Left ventricle myocardium inferior (tissue), 1 donor: Measurements from ENCODE around the gene RBMS3. TPM values are rescaled to one million over a fixed set of nuclear protein-coding genes. Genes with fewer than 3 reads are reported as not detected.

Source experiments
- DNase-seq: peaks from one replicate; pipeline ENCODE4 v3.0.0-alpha.2; 2020
- H3K27ac ChIP-seq: fragments of 200-600 bp; replicated peaks from 2 replicates; pipeline ENCODE4 v1.8.0; 2021
- H3K27me3 ChIP-seq: fragments of 200-600 bp; 2 replicates; pipeline ENCODE4 v1.8.0; 2021; ENCODE audit warnings: low read depth
- H3K36me3 ChIP-seq: fragments of 200-600 bp; 2 replicates; pipeline ENCODE4 v1.8.0; 2021
- H3K4me1 ChIP-seq: fragments of 200-600 bp; 2 replicates; pipeline ENCODE4 v1.8.0; 2021
- H3K4me3 ChIP-seq: fragments of 200-600 bp; 2 replicates; pipeline ENCODE4 v1.8.0; 2021; ENCODE audit warnings: mild to moderate bottlenecking, moderate library complexity
- H3K9me3 ChIP-seq: fragments of 200-600 bp; replicated peaks from 2 replicates; pipeline ENCODE4 v1.8.0; 2021
- intact Hi-C: fragments of 100-400 bp; cut with micrococcal nuclease; formaldehyde crosslinking; loops from one replicate; pipeline ENCODE4 v1.11.0; 2022
- total RNA-seq: library from RNA; stranded (reverse); fragmentation: NEBNext Ultra II Directional; extraction: Animal tissue kit (Norgen Biotek cat#: 25700); gene quantifications from one replicate; pipeline ENCODE4 v1.2.1, GENCODE V29; 2021
- TF ChIP-seq, protein P1 (sequence below): fragments of 200-600 bp; IDR thresholded peaks from 2 replicates; pipeline ENCODE4 v1.8.0; 2021; ENCODE audit warnings: antibody characterized with exemption, mild to moderate bottlenecking, borderline replicate concordance
- donor health status: DM: no; HTN: yes; CAD: no; lungs with severe emphysema.

RBMS3 gene
- total RNA-seq, 1 donor from 2014 or later = 25.3 TPM

DNA sequence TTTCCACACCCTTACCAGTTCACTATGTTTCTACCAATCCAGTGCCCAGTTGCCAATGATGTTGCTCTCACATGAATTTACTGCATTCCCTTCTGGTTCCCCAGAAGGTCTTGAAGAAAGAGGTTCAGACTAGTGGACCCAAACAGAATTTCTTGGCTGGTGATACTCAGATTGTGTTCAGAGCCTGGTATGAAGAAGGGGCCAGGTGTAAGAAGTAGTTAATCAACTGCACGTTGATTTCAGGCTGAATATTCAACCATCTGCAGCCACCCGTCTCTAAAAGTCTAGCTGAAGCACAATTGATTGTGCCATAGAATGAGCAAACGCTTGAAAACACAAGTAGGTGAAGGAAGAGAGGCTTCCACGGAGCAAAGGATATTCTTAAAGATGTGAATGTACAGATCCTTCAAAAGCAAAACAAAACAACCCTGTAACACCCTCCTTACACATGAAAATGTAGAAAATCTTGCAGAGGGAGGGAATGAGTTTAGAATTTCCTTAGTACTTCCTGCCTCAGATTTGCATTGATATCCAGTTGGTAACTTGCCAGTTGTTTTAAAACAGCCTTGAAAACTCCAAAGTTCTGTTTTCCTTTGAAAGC lies 4.7 kb downstream of the RBMS3 start:
- H3K27ac ChIP-seq = peak overlapping the region; percentile 80
- TF ChIP-seq, protein P1, sequence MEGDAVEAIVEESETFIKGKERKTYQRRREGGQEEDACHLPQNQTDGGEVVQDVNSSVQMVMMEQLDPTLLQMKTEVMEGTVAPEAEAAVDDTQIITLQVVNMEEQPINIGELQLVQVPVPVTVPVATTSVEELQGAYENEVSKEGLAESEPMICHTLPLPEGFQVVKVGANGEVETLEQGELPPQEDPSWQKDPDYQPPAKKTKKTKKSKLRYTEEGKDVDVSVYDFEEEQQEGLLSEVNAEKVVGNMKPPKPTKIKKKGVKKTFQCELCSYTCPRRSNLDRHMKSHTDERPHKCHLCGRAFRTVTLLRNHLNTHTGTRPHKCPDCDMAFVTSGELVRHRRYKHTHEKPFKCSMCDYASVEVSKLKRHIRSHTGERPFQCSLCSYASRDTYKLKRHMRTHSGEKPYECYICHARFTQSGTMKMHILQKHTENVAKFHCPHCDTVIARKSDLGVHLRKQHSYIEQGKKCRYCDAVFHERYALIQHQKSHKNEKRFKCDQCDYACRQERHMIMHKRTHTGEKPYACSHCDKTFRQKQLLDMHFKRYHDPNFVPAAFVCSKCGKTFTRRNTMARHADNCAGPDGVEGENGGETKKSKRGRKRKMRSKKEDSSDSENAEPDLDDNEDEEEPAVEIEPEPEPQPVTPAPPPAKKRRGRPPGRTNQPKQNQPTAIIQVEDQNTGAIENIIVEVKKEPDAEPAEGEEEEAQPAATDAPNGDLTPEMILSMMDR = no peak

DNA sequence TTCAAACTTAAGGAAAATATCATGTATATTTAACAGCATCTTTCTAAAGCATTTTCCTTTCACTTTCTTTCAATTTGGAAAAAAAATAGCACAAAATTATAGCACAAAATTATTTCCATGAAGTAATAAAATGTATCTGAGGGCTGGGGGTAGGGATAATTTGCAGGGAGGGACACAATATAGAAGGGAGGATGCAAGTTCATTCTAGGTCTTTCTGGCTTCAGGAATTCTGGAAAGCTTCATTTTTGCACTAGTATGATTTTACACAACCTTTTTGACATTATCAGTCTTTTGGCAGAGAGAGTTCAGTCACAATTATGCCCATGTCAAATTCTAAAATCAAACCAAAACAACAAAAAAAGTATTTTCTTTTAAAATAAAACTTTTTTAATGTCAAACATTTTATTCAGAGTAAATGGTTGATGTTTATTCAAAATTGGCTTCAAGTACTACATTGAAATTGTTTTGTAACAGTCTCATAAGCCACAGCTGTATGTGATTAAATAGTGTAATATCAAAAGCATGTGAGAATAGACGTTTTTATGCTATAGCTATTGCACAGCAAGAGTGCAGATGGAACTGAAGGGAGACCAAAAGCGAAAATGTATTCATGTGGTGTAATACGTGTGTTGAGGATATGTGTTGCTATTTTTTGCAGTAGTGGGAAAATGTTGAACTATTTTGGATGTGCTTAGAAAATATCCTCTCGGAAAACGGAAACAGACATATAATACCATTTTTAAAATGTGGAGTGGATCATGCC lies 5.8 kb downstream of the RBMS3 start:
- H3K27ac ChIP-seq = peak overlapping the region; percentile 80
- TF ChIP-seq, protein P1 = no peak
- H3K27me3 ChIP-seq = no peaks in the 10 kb centered on the region
- no peak for DNase-seq
- peaks cover under 1% of the 10 kb centered on the region for H3K36me3 ChIP-seq
- H3K4me3 ChIP-seq = peak overlapping the region; percentile 80
- peaks cover 83% of the 10 kb centered on the region for H3K4me1 ChIP-seq
- H3K9me3 ChIP-seq = no peaks in the 10 kb centered on the region
- intact Hi-C loops = loop anchor here (10.0 kb wide), 1 partner anchor 228 kb away; no protein-coding TSS in a partner anchor

More for the DNA sequence above, 4.7 kb downstream of the RBMS3 start:
- H3K36me3 ChIP-seq = no peaks in the 10 kb centered on the region
- no peaks in the 10 kb centered on the region for H3K9me3 ChIP-seq
- H3K4me1 ChIP-seq = peaks cover 80% of the 10 kb centered on the region
- DNase-seq = no peak
- intact Hi-C loops = loop anchor here (10.0 kb wide), 1 partner anchor 229 kb away; no protein-coding TSS in a partner anchor
- H3K4me3 ChIP-seq = peak overlapping the region; percentile 80
- H3K27me3 ChIP-seq = no peaks in the 10 kb centered on the region

DNA sequence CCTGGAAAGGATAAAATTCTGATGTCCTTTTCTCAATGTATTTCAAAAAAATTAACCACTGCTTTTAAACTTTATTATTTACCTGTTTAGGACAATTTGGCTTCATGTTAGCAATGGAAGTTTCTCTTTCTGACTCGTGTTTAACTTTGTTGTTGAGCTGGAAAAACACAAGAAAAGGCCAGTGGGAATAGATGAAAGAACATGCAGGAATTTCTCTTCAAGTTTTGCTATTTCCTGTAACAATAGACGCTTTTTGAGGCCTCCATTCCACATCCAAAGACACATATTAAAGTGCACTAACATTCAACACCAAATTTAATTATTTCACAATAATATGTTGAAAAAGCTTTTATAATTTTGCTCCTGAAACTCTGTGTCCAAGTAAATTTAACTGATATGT lies 9.7 kb downstream of the RBMS3 start:
- no peak for DNase-seq
- Histone ChIP-seq H3K36me3 (peaks cover 5% of the 10 kb centered on the region), H3K27me3 (no peaks in the 10 kb centered on the region), H3K27ac (peak overlapping the region; percentile 43), H3K4me1 (peaks cover 94% of the 10 kb centered on the region), H3K4me3 (no peak overlapping the region), H3K9me3 (no peaks in the 10 kb centered on the region)
- TF ChIP-seq, protein P1 = no peak
- intact Hi-C loops = no loop called here

DNA sequence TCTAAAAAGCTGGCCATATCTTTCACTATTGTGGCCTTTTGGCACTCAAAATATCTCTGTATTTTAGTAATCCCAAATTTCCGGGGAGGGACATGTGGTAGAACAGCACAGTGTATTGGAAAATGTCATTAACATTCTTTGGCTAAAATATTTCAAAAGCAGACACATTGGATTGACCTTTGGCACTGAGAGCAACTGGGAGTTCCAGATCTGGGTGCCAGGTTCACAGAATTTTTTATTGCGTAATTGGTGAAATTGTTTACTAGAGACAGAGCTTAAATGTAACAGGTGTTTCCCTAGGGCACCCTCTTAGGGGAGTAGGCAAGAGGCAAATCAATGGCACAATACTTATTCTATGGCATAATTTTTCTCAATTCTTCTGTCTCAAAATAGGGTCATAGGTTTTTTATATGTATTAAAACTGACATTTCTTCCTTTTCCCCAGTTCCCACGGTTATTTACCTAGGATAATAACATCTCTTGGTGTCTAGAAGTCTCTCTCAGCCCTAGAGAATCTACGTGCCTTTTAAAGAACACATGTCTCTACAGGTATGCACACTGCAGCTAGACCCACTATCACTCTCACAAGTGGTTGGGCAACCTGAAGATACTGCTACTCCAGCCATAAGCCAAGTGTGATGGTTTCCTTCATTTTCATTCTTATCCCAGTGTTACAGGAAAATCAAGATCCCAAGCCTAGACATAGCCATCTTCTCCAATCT lies 10.6 kb downstream of the RBMS3 start:
- intact Hi-C loops = no loop called here

DNA sequence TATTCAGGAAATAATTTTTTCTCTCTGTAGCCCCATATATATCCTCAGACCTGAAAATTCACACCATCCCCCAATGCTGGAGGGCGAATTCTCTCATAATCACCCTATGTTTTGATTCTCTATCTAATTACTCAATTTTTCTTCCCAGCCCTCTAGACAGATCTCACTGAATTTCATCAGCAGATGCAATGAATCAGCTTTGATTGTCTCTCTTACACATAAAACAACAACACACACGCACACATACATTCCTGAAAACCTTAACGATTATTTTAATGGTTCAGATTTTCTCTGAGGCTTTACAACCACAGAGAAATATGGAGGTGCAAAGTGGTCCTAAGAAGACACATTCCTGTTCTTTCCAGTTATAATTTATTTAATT lies 11.1 kb downstream of the RBMS3 start:
- Histone ChIP-seq H3K4me1 (peaks cover 89% of the 10 kb centered on the region), H3K36me3 (peaks cover 5% of the 10 kb centered on the region), H3K9me3 (no peaks in the 10 kb centered on the region), H3K27ac (peak overlapping the region; percentile 64), H3K4me3 (no peak overlapping the region), H3K27me3 (no peaks in the 10 kb centered on the region)
- intact Hi-C loops = no loop called here
- TF ChIP-seq, protein P1 = no peak
- no peak for DNase-seq

More for the DNA sequence above, 10.6 kb downstream of the RBMS3 start:
- H3K4me3 ChIP-seq = no peak overlapping the region
- H3K9me3 ChIP-seq = no peaks in the 10 kb centered on the region
- TF ChIP-seq, protein P1 = no peak
- H3K27ac ChIP-seq = peak overlapping the region; percentile 64
- DNase-seq = no peak
- peaks cover 93% of the 10 kb centered on the region for H3K4me1 ChIP-seq
- no peaks in the 10 kb centered on the region for H3K27me3 ChIP-seq
- H3K36me3 ChIP-seq = peaks cover 5% of the 10 kb centered on the region
